Uterus (tissue), 2 donors: ENCODE results near the gene LAMA5.

Source experiments
- POLR2A ChIP-seq, 2 donors: fragments of 450-650 bp; IDR thresholded peaks; one replicate each; pipeline ENCODE4 v1.6.1; 2016; ENCODE audit warnings: antibody characterized with exemption in 2 of 2, mild to moderate bottlenecking in 1 of 2, moderate library complexity in 1 of 2
- TF ChIP-seq, protein P1 (sequence below), 4 experiments: fragments of 200-600 bp in 2 of 4; fragments of 450-650 bp in 2 of 4; sonication (generic) in 2 of 4; IDR thresholded peaks; one replicate each; pipeline ENCODE4 v1.5.1; 2016 to 2019; ENCODE audit warnings: antibody characterized with exemption in 4 of 4, mild to moderate bottlenecking in 2 of 4, moderate library complexity in 1 of 4

DNA sequence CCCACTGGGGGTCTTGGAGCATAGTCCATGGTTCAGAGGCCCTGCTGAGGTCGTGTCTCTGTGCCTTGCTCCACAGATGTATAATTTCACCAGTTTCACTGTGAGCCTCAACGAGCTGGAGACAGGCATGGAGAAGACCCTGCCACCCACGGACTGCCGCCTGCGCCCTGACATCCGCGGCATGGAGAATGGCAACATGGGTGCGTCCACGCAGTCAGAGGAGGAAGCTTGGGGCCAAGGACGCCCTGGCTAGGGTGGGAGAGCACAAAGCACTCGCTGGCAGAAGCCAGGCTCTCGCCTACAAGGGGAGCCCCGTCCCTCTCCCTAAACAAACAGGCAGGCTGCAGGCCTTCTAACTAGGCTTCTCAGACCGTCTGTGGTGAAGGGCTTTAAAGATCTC lies 78.0 kb downstream of the LAMA5 start:
- TF ChIP-seq, protein P1, sequence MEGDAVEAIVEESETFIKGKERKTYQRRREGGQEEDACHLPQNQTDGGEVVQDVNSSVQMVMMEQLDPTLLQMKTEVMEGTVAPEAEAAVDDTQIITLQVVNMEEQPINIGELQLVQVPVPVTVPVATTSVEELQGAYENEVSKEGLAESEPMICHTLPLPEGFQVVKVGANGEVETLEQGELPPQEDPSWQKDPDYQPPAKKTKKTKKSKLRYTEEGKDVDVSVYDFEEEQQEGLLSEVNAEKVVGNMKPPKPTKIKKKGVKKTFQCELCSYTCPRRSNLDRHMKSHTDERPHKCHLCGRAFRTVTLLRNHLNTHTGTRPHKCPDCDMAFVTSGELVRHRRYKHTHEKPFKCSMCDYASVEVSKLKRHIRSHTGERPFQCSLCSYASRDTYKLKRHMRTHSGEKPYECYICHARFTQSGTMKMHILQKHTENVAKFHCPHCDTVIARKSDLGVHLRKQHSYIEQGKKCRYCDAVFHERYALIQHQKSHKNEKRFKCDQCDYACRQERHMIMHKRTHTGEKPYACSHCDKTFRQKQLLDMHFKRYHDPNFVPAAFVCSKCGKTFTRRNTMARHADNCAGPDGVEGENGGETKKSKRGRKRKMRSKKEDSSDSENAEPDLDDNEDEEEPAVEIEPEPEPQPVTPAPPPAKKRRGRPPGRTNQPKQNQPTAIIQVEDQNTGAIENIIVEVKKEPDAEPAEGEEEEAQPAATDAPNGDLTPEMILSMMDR (IDR thresholded peaks at IDR 0.05), result no peak
- TF ChIP-seq POLR2A (IDR thresholded peaks at IDR 0.05), result no peak
